OCI-LY1 (cell line): ENCODE data around the gene MOCS3.

Source experiments
- H2AFZ ChIP-seq: fragments of 200-600 bp; sonication (generic), shearing (Covaris generic); 2 replicates; pipeline ENCODE4 v1.6.0; 2014; ENCODE audit warnings: antibody characterized with exemption, mild to moderate bottlenecking, low read length
- H3F3A ChIP-seq: fragments of 200-600 bp; sonication (generic), shearing (Covaris generic); 2 replicates; pipeline ENCODE4 v1.6.0; 2014; ENCODE audit warnings: mild to moderate bottlenecking, antibody characterized with exemption, low read length, moderate library complexity; ENCODE audit not compliant: insufficient read depth
- H3K27ac ChIP-seq: fragments of 200-600 bp; sonication (generic); 2 replicates; pipeline ENCODE4 v1.5.1; 2014; ENCODE audit warnings: low read length, mixed run types, mild to moderate bottlenecking, low read depth; ENCODE audit not compliant: poor library complexity, severe bottlenecking
- H3K27me3 ChIP-seq: fragments of 200-600 bp; sonication (generic); 2 replicates; pipeline ENCODE4 v1.6.0; 2014; ENCODE audit warnings: antibody characterized with exemption, mild to moderate bottlenecking, low read length, moderate library complexity; ENCODE audit not compliant: insufficient read depth
- H3K36me3 ChIP-seq: fragments of 200-600 bp; sonication (generic); 2 replicates; pipeline ENCODE4 v1.6.1; 2014; ENCODE audit warnings: mild to moderate bottlenecking, antibody characterized with exemption, low read length, moderate library complexity, mixed read lengths; ENCODE audit not compliant: insufficient read depth
- H3K4me1 ChIP-seq: fragments of 200-600 bp; sonication (generic); 2 replicates; pipeline ENCODE4 v1.5.1; 2014; ENCODE audit warnings: mild to moderate bottlenecking, low read length, moderate library complexity; ENCODE audit not compliant: insufficient read depth, severe bottlenecking
- H3K4me2 ChIP-seq: fragments of 200-600 bp; sonication (generic), shearing (Covaris generic); 2 replicates; pipeline ENCODE4 v1.6.1; 2014; ENCODE audit warnings: low read length
- H3K4me3 ChIP-seq: fragments of 200-600 bp; sonication (generic); 2 replicates; pipeline ENCODE4 v1.5.1; 2014; ENCODE audit warnings: low read length, low read depth, mild to moderate bottlenecking, mixed read lengths; ENCODE audit not compliant: poor library complexity, severe bottlenecking
- H3K79me2 ChIP-seq: fragments of 200-600 bp; shearing (Covaris generic); 2 replicates; pipeline ENCODE4 v1.6.1; 2016; ENCODE audit warnings: mixed run types, low read length, mixed read lengths; ENCODE audit not compliant: insufficient read depth
- H3K9ac ChIP-seq: fragments of 200-600 bp; sonication (generic), shearing (Covaris generic); 2 replicates; pipeline ENCODE4 v1.6.1; 2014; ENCODE audit warnings: mild to moderate bottlenecking, low read length, mixed read lengths
- H3K9me2 ChIP-seq: fragments of 200-600 bp; sonication (generic), shearing (Covaris generic); 2 replicates; pipeline ENCODE4 v1.6.1; 2014; ENCODE audit warnings: low read depth, mild to moderate bottlenecking, low read length, mixed read lengths
- H3K9me3 ChIP-seq: fragments of 200-600 bp; shearing (Covaris generic); 2 replicates; pipeline ENCODE4 v1.6.1; 2014; ENCODE audit warnings: low read length, mixed read lengths
- H4K20me1 ChIP-seq: fragments of 200-600 bp; sonication (generic), shearing (Covaris generic); 2 replicates; pipeline ENCODE4 v1.6.0; 2016; ENCODE audit warnings: mild to moderate bottlenecking, low read length; ENCODE audit not compliant: insufficient read depth
- EZH2 ChIP-seq: fragments of 200-600 bp; sonication (generic), shearing (Covaris generic); IDR thresholded peaks from 2 replicates; pipeline ENCODE4 v1.8.0; 2017; ENCODE audit warnings: borderline replicate concordance, mixed run types, mild to moderate bottlenecking, antibody characterized with exemption, low read length, moderate library complexity, mixed read lengths
- TF ChIP-seq, protein P1 (sequence below): fragments of 200-600 bp; sonication (generic), shearing (Covaris generic); IDR thresholded peaks from 2 replicates; pipeline ENCODE4 v1.5.1; 2017; ENCODE audit warnings: mild to moderate bottlenecking, antibody characterized with exemption, low read length, moderate library complexity, mixed read lengths

MOCS3 gene

DNA sequence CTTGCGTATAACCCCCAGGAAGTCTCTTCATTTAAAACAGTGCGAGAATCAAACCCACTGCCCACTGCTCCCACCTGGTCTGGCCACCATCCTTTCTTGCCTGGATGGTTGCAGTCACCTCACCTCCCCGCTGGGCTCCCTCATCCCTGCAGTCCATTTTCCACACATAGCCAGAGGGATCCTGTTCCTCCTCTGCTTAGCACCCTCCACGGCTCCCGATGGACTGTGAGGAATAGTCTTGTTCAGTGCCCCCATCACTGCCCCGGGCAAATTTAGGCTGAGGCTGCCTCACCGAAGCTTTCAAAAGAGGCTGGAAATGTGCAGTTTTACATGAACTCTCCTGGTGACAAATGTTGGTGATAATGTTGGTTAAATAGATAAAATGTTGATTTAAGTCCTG is 46.6 kb downstream of the MOCS3 start:
- H3K4me2 ChIP-seq: no peak overlapping the region
- H2AFZ ChIP-seq: no peak overlapping the region
- no peaks in the 10 kb centered on the region for H4K20me1 ChIP-seq
- no peaks in the 10 kb centered on the region for H3K36me3 ChIP-seq
- H3K9me2 ChIP-seq: no peaks in the 10 kb centered on the region
- H3F3A ChIP-seq: no peaks in the 10 kb centered on the region
- H3K4me3 ChIP-seq: no peak overlapping the region
- no peaks in the 10 kb centered on the region for H3K4me1 ChIP-seq
- no peak overlapping the region for H3K9ac ChIP-seq
- TF ChIP-seq, protein P1, sequence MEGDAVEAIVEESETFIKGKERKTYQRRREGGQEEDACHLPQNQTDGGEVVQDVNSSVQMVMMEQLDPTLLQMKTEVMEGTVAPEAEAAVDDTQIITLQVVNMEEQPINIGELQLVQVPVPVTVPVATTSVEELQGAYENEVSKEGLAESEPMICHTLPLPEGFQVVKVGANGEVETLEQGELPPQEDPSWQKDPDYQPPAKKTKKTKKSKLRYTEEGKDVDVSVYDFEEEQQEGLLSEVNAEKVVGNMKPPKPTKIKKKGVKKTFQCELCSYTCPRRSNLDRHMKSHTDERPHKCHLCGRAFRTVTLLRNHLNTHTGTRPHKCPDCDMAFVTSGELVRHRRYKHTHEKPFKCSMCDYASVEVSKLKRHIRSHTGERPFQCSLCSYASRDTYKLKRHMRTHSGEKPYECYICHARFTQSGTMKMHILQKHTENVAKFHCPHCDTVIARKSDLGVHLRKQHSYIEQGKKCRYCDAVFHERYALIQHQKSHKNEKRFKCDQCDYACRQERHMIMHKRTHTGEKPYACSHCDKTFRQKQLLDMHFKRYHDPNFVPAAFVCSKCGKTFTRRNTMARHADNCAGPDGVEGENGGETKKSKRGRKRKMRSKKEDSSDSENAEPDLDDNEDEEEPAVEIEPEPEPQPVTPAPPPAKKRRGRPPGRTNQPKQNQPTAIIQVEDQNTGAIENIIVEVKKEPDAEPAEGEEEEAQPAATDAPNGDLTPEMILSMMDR: no peak
- H3K9me3 ChIP-seq: no peaks in the 10 kb centered on the region
- H3K27me3 ChIP-seq: 0 out of 2 replicates have a peak, but pooled peaks cover 6% of the 10 kb centered on the region
- H3K27ac ChIP-seq: no peak overlapping the region
- H3K79me2 ChIP-seq: no peaks in the 10 kb centered on the region

DNA sequence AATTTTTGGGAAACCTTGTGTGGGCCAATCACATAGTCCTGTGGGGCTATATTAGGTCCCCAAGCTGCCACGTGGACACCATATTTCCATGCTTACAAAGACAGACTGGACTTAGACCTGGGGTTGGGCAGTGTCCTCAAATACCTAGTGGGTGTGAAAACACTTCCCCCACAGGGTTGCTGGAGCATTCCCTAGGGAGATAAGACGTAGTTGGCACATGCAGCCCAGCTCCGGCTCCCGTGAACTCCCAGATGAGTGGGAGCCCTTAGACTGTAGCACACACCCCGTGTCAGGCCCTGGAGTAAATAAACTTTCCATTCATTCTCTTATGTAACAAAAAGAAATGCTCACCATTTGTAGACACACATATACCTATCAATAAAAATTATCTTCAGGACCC is 50.1 kb downstream of the MOCS3 start:
- Histone ChIP-seq H3K27me3 (no peaks in the 10 kb centered on the region), H3K4me3 (no peak overlapping the region), H2AFZ (no peak overlapping the region), H3K9me3 (no peaks in the 10 kb centered on the region), H4K20me1 (no peaks in the 10 kb centered on the region), H3K9ac (no peak overlapping the region), H3K4me2 (no peak overlapping the region), H3K9me2 (no peaks in the 10 kb centered on the region), H3K4me1 (no peaks in the 10 kb centered on the region), H3K27ac (no peak overlapping the region), H3K36me3 (no peaks in the 10 kb centered on the region), H3K79me2 (no peaks in the 10 kb centered on the region), H3F3A (no peaks in the 10 kb centered on the region)
- TF ChIP-seq, protein P1: no peak

DNA sequence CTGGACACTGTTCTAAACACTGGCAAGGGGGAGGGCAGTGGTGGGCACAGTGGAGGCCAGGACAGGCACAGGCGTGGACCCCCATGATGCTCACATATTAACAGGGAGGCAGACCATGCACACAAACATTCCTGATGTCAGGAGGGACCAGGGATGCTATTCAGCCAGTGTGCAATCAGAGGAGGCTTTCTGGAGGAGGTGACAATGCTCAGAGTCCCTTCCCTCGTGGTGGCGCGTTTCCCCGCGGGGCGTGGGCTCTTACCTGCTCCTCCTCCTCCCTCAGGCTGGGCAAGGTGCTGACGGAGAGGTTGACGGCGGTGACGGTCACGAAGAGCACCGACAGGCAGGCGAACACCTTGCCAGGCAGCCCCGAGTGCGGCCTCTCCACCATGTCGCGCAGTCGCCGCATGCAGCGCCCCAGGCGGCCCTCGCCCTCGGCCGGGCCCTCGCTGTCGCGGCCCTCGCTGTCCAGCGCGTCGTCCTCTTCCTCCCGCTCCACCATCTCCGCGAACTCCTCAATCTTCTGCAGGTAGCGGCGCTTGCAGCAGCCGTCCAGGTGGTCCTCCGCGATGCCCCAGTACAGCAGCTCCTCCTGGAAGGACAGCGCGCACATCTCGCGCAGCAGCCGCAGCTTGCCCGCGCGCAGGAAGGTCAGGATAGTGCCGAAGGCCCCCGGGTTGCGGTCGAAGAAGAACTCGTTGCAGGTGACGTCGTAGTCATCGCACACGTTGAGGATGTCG is 50.9 kb downstream of the MOCS3 start:
- Histone ChIP-seq H3K9me3 (no peaks in the 10 kb centered on the region), H3K9ac (no peak overlapping the region), H3K79me2 (no peaks in the 10 kb centered on the region), H3K27me3 (no peaks in the 10 kb centered on the region), H4K20me1 (no peaks in the 10 kb centered on the region), H3K4me2 (no peak overlapping the region), H3K4me3 (no peak overlapping the region), H3F3A (no peaks in the 10 kb centered on the region), H2AFZ (no peak overlapping the region), H3K4me1 (no peaks in the 10 kb centered on the region), H3K9me2 (no peaks in the 10 kb centered on the region), H3K27ac (no peak overlapping the region), H3K36me3 (no peaks in the 10 kb centered on the region)
- TF ChIP-seq, protein P1: no peak
- no peak for TF ChIP-seq EZH2
